Heart right ventricle (tissue), 16 donors: Measurements from ENCODE around the gene BAMBI. TPM values are rescaled to one million over a fixed set of nuclear protein-coding genes. Genes with fewer than 3 reads are reported as not detected.

Experiments
- ATAC-seq, 8 donors: fragments of 200-7000 bp; cut with Tn5 transposase; one replicate each; pipeline ENCODE4 v1.9.1; 2020; ENCODE audit warnings: mild to moderate bottlenecking in 8 of 8, moderate library complexity in 8 of 8, moderate number of reproducible peaks in 1 of 8
- DNase-seq, 2 donors: peaks; one replicate each; pipeline ENCODE4 v3.0.0-alpha.2; 2020
- H3K27ac ChIP-seq, 10 donors: fragments of 200-600 bp; sonication (generic) in 2 of 10; one replicate each; pipeline versions ENCODE4 v1.5.0 to v1.8.0; 2020 to 2022; ENCODE audit warnings: mild to moderate bottlenecking in 3 of 10
- H3K27me3 ChIP-seq, 7 donors: fragments of 200-600 bp; one replicate each; pipeline ENCODE4 v1.8.0; 2021 to 2022; ENCODE audit warnings: mild to moderate bottlenecking in 2 of 7
- H3K36me3 ChIP-seq, 9 donors: fragments of 200-600 bp; sonication (generic) in 1 of 9; one replicate each; pipeline versions ENCODE4 v1.5.0 to v1.8.0; 2020 to 2022; ENCODE audit warnings: mild to moderate bottlenecking in 2 of 9
- H3K4me1 ChIP-seq, 9 donors: fragments of 200-600 bp; sonication (generic) in 1 of 9; one replicate each; pipeline versions ENCODE4 v1.5.0 to v1.8.0; 2020 to 2022; ENCODE audit warnings: mild to moderate bottlenecking in 4 of 9
- H3K4me3 ChIP-seq, 10 donors: fragments of 200-600 bp; sonication (generic) in 2 of 10; one replicate each; pipeline versions ENCODE4 v1.5.0 to v1.8.0; 2020 to 2022; ENCODE audit warnings: mild to moderate bottlenecking in 7 of 10, moderate library complexity in 2 of 10
- H3K9me3 ChIP-seq, 11 donors: fragments of 200-600 bp in 10 of 11; sonication (generic) in 2 of 11; one replicate each; pipeline versions ENCODE4 v1.5.0 to v1.8.0; 2013 to 2022; ENCODE audit warnings: mild to moderate bottlenecking in 2 of 11, control low read depth in 1 of 11, moderate library complexity in 1 of 11
- CTCF ChIP-seq, 9 donors: fragments of 200-600 bp; sonication (generic) in 2 of 9; IDR thresholded peaks; one replicate each; pipeline versions ENCODE4 v1.5.0 to v1.8.0; 2021 to 2022; ENCODE audit warnings: antibody characterized with exemption in 9 of 9, mild to moderate bottlenecking in 5 of 9, moderate library complexity in 1 of 9
- WGBS, 2 donors: extraction: QIAGEN DNeasy Blood & Tissue Kit; methylation state at CpG; one replicate each; pipeline ENCODE4 v1.1.7; 2013; ENCODE audit warnings: inconsistent platforms in 1 of 2; 5-methylcytosine and 5-hydroxymethylcytosine counted together
- intact Hi-C, 10 donors: fragments of 100-400 bp; cut with DNase I; formaldehyde crosslinking; loops; one replicate each; pipeline versions ENCODE4 v1.11.1 to v1.14.2; 2022
- polyA plus RNA-seq, 2 donors: library from polyadenylated mRNA; stranded (reverse); fragments of 200-250 nt; gene quantifications; one replicate each; pipeline ENCODE4 v1.2.3, GENCODE V29; 2013
- total RNA-seq, 10 donors: library from RNA; stranded (reverse); fragmentation: NEBNext Ultra II Directional in 3 of 10; extraction: Animal tissue kit (Norgen Biotek cat#: 25700) in 3 of 10; gene quantifications; one replicate each; pipeline versions ENCODE4 v1.2.1 to v1.2.4, GENCODE V29; 2021 to 2023
- donor health status: Arrhythmogenic right ventricular cardiomyopathy.
- donor health status: ischemic (EF 13 %, LVEDD 7.1; RV severe dilation, severe dysfunction).
- donor health status: healthy with polysubstance abuse.
- donor health status: DM: no; HTN: yes; CAD: no.
- donor health status: DM: no; HTN: no; CAD: no.
- donor health status: ischemic (EF 25% LVEDD 6.9; RV normal size, moderate dysfunction).
- donor health status: ischemic (EF 25% LVEDD 5.7; RV mildly dilated, moderate dysfunction).
- donor health status: healthy.
- donor health status: DM: yes; HTN: yes; CAD: no.
- donor health status: Ischemic cardiomyopathy.
- donor health status: ischemic (EF 35%, LVEDD 5.7; RV mildly dilated, moderate dysfunction).
- donor health status: nonischemic (EF 11% LVEDD 7.7; RV severe dilation, severe dysfunction).
- donor health status: DM: yes; HTN: yes; CAD: no.
- donor health status: PGD.
- donor health status: ischemic (EF 29% LVEDD 5.4; RV normal size, mild dysfunction).
- donor health status: nonischemic (EF 23%, LVEDD 6.1; RV moderate dilation, normal function).

BAMBI gene
- total and polyA plus RNA-seq, 12 donors, result 5.0 to 52.7 (median 21.3) TPM

- intact Hi-C loops, result no loop called here
- Histone ChIP-seq H3K4me1 (peaks cover 0 to 14% (median 3%) of the 10 kb centered on the region in 9 donors), H3K4me3 (no peak overlapping the region), H3K27me3 (peaks cover 0 to 1% (median 0%) of the 10 kb centered on the region in 7 donors), H3K27ac (no peak overlapping the region), H3K9me3 (peaks cover 0 to 7% (median 0%) of the 10 kb centered on the region in 11 donors), H3K36me3 (no peaks in the 10 kb centered on the region)
- no peak for ATAC-seq
- TF ChIP-seq CTCF (IDR thresholded peaks at IDR 0.05), result no peak
- DNase-seq, result no peak
- 51 to 60% methylated on average over 4 of the region's 4 CpGs for WGBS, 2 donors
These were observed 37.9 kb downstream of the BAMBI start for GRCh38 chr10:28715246-28715645.

GRCh38 chr10:28715757-28716156, 38.4 kb downstream of the BAMBI start:
- intact Hi-C loops, result no loop called here
- TF ChIP-seq CTCF (IDR thresholded peaks at IDR 0.05), result no peak
- WGBS, 2 donors, result 76 to 87% methylated on average over 2 of the region's 2 CpGs
- H3K4me1 ChIP-seq, result peaks cover 0 to 10% (median 0%) of the 10 kb centered on the region in 9 donors
- DNase-seq (no peak), ATAC-seq (no peak)
- peaks cover 0 to 6% (median 0%) of the 10 kb centered on the region in 7 donors for H3K27me3 ChIP-seq
- H3K27ac ChIP-seq, result no peak overlapping the region
- H3K4me3 ChIP-seq, result no peak overlapping the region
- no peaks in the 10 kb centered on the region for H3K36me3 ChIP-seq
- peaks cover 0 to 7% (median 0%) of the 10 kb centered on the region in 11 donors for H3K9me3 ChIP-seq

DNA sequence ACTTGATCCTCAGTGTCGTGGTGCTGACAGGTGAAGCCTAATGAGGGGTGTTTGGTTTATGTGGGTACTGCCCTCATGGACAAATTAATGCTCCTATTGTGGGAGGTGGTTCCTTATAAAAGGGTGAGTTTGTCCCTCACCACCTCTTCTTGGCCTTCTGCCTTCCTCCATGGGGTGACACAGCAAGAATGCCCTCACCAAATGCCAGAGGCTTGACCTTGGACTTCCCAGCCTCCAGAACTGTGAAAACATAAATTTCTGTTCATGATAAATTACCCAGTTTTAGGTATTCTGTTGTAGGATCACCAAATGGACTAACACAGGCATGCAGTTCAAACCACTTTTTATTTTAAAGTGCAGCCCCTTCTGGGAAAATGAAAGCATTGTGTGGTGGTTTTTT, 39.4 kb downstream of the BAMBI start:
- intact Hi-C loops, result no loop called here
- Histone ChIP-seq H3K4me1 (peaks cover 0 to 12% (median 3%) of the 10 kb centered on the region in 9 donors), H3K27me3 (peaks cover 0 to 16% (median 0%) of the 10 kb centered on the region in 7 donors), H3K4me3 (no peak overlapping the region), H3K9me3 (peaks cover 0 to 7% (median 0%) of the 10 kb centered on the region in 11 donors), H3K36me3 (no peaks in the 10 kb centered on the region), H3K27ac (no peak overlapping the region)
- WGBS, 2 donors, result 86 to 91% methylated on average over 1 of the region's 1 CpG
- no peak for DNase-seq
- no peak for TF ChIP-seq CTCF (IDR thresholded peaks at IDR 0.05)
- ATAC-seq, result no peak

GRCh38 chr10:28717656-28718201, 40.4 kb downstream of the BAMBI start:
- H3K36me3 ChIP-seq, result no peaks in the 10 kb centered on the region
- no peak for ATAC-seq
- 75 to 87% methylated on average over 3 of the region's 3 CpGs for WGBS, 2 donors
- no peak overlapping the region for H3K27ac ChIP-seq
- no peak overlapping the region for H3K4me3 ChIP-seq
- H3K27me3 ChIP-seq, result peaks cover 0 to 26% (median 0%) of the 10 kb centered on the region in 7 donors
- no peak for TF ChIP-seq CTCF (IDR thresholded peaks at IDR 0.05)
- DNase-seq, result no peak
- intact Hi-C loops, result no loop called here
- H3K9me3 ChIP-seq, result peaks cover 0 to 7% (median 0%) of the 10 kb centered on the region in 11 donors
- H3K4me1 ChIP-seq, result peaks cover 0 to 18% (median 8%) of the 10 kb centered on the region in 9 donors
